Activated CD4-positive, alpha-beta T cell treated with anti-CD3 and anti-CD28 coated beads, Interleukin-2, amount 50 U/mL, for 4 hours (primary cell): ENCODE data around the gene HAVCR2.
"Not testable (repeated sequence)": the region's sequence is repeated elsewhere in the genome, so short reads cannot be mapped to it uniquely, and the experiment has no call there.

ENCODE experiments used
- DNase-seq, 2 experiments: peaks; one replicate each; pipeline ENCODE4 v3.0.0-alpha.2; 2020

HAVCR2 gene

DNA sequence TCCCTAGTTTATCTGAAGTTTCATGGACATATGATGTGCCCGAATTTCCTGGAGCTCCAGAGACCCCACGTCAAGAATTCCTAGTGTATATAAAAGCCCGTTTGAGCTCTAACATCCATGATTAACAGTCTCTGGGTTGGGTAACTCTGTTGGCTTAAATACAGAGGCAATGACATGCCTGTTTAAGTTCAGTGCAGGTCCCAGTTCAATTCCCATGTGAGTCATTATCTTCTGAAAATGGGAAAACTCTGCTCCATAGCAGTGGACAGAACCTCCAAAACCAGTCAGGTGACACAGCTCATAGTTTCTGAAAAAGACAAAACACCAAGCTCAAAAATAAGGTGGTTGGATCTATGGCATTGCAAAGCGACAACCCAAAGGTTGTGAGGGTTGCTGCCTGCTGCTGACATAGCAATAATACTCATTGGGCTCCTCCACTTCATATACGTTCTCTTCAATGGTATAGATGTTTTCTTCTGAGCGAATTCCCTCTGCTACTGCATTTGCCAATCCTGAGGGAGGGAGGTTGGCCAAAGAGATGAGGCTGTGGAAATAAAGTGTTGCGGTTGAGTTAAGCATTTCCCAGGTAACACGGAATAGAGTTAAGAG lies 22.0 kb downstream of the HAVCR2 start:
- no peak for DNase-seq

GRCh38 chr5:157085930-157086329 lies 22.9 kb downstream of the HAVCR2 start:
- DNase-seq, result no peak

GRCh38 chr5:157080286-157080685 lies 28.6 kb downstream of the HAVCR2 start:
- no peak for DNase-seq

GRCh38 chr5:157076558-157076957 lies 32.3 kb downstream of the HAVCR2 start:
- no peak for DNase-seq

DNA sequence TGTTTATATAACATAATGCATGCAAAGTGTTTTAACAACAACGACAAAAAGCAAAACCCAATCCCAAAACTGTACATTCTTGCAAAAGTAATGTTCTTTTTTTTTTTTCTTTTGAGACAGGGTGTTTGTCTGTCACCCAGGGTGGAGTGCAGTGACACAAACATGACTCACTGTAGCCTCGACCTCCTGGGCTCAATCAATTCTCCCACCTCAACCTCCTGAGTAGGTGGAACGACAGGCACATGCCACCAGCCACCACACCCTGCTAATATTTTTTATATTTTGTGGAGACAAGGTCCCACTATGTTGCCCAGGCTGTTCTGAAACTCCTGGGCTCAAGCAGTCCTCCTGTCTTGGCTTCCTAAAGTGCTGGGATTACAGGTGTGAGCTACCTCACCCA lies 36.3 kb downstream of the HAVCR2 start:
- no peak for DNase-seq

DNA sequence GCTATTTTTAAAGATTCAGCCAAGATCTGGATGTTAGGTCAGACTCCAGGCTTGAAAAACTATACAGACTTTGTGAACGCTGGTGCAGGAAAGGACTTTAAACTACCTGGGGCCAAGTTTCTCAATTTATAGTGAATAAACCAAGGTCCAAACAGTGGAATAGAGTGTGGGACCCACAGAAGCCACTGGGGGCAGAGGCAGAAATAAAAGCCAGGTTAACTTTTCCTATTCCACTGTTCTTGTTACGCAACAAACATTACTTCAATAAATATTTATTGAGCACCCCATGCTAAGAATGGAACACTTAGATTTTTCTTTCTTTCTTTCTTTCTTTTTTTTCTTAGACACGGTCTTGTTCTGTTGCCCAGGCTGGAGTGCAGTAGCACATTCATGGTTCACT lies 38.9 kb downstream of the HAVCR2 start:
- DNase-seq, result no peak

GRCh38 chr5:157068785-157069184 lies 40.1 kb downstream of the HAVCR2 start:
- no peak for DNase-seq

DNA sequence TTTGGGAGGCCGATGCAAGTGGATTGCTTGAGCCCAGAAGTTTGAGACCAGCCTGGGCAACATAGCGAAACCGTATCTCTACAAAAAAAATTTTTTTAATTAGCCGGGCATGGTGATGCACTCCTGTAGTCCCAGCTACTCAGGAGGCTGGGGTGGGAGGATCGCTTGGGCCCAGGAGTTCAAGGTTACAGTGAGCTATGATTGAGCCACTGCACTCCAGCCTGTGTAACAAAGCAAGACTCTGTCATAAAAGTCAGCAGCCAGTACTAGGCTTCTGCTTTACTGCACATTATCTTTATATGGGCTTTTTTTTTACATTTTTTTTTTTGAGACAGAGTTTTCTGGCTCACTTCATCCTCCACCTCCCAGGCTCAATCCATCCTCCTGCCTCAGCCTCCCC lies 40.5 kb downstream of the HAVCR2 start:
- no peak for DNase-seq

DNA sequence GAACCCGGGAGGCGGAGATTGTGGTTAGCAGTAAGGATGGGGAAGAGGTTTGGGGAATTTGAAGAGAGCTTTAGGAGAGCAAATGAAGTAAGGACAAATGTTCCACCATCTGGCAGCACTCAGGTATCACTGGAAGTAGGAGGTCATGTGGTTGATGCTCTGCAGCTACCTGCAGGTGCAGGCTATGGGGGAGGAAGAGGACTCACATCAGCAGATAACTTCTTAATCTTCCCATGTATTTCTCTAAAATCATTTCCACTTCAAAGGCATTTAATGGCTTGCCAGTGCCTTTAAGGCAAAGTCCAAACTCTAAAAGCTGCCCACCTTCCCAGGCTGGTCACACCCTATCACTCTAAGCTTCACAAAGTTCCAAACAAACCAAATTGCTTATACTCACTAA lies 41.8 kb downstream of the HAVCR2 start:
- no peak for DNase-seq

GRCh38 chr5:157066080-157066479 lies 42.8 kb downstream of the HAVCR2 start:
- no peak for DNase-seq

- DNase-seq, result no peak
These were observed 44.9 kb downstream of the HAVCR2 start for GRCh38 chr5:157063776-157064430.

- no peak for DNase-seq
These were observed 49.0 kb downstream of the HAVCR2 start for GRCh38 chr5:157059891-157060290.

DNA sequence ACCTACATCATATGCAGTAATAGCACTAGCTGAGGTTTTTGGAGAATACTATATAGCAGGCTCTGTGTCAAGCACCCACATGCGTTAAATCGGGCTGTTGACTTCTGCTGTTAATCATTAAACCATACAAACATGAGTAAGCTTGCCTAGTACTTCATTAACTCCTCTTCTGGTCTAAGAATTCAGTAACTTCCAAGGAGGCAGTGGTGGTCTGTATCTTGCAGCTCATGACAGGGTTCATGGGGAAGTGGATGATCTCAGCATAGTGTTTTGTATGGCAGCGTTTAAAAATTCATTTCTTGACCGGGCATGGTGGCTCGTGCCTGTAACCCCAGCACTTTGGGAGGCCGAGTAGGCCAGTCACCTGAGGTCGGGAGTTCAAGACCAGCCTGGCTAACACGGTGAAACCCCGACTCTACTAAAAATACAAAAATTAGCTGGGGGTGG lies 49.7 kb downstream of the HAVCR2 start, which contains the start of gene HAVCR1:
Gene HAVCR1, minus strand, starts transcription at position 24 of the 447 bp plus-strand sequence. CDS start 1,173 bp downstream, outside the sequence.
- DNase-seq, result no peak

- no peak for DNase-seq
These were observed 51.1 kb downstream of the HAVCR2 start for GRCh38 chr5:157057459-157058370.

DNA sequence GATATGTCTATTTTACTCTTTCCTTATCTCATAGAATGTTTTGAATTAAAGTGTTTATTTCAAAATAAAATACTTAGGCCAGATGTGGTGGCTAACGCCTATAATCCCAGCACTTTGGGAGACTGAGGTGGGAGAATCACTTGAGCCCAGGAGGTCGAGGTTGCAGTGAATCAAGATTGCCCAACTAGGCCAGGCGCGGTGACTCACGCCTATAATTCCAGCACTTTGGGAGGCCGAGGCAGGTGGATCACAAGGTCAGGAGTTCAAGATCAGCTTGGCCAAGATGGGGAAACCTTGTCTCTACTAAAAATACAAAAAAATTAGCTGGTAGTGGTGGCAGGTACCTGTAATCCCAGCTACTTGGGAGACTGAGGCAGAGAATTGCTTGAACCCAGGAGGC lies 52.0 kb downstream of the HAVCR2 start:
- DNase-seq, result not testable (repeated sequence)

DNA sequence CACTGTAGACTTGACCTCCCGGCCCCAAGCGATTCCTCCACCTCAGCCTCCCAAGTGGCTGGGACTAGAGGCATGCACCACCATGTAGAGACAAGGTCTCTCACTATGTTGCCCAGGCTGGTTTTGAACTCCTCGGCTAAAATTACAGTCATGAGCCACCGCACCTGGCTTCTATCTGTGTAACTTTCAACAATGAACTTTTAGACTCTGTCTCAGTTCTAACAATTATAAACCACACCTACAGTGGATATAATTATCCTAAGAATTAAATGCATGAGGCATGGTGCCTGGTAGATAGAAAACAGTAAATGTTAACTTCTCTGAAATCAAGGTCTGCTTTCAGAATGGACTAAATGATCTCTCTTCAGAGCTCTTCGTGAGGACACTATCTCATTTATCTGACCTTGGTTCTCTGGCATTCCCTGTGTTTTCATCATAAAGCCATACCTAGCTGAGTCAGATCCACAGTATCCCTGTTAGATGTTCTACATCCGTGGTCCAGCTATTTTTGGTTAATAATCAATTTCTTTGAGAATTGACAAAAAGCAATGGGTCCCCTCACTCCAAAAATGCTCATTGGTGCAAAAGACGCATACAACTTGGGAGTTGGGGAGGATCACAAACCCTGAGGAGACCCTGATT lies 57.1 kb downstream of the HAVCR2 start:
- no peak for DNase-seq

- DNase-seq, result no peak
These were observed 58.8 kb downstream of the HAVCR2 start for GRCh38 chr5:157050050-157050449.

- no peak for DNase-seq
These were observed 59.2 kb downstream of the HAVCR2 start for GRCh38 chr5:157049605-157050004.

DNA sequence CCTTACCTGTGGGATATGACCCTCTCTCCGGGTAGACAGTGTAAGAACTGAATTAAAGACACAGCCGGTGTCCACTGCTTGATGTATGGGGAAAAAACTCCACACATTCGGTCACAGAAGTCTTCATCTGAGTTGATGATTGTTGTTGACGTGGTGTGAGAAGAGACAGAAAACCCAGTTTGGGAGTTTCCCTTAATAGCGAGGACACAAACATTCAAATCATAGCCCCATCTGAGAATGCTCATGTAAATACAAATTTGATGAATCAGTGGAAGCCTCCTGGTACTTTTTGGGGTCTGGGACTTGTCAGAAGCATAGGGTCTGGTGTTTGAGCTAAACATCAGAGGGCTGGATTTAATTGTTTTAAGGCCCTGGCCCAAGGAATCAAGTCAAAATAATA lies 60.9 kb downstream of the HAVCR2 start:
- no peak for DNase-seq

DNA sequence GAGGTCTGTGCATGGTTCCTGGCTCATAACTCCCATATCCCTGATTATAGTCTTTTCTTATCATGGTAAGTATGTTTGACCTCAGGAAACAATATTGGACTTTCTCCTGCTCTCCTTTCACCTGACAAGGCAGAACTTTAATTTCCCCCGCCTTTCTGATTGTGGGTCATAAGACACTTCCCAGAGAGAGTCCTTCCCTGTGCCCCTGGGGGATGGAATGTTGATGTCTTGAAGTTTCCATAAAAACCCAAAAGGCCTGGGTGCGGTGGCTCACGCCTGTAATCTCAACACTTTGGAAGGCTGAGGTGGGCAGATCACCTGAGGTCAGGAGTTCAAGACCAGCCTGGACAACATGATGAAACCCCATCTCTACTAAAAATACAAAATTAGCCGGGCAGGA lies 61.8 kb downstream of the HAVCR2 start:
- DNase-seq, result not testable (repeated sequence)

DNA sequence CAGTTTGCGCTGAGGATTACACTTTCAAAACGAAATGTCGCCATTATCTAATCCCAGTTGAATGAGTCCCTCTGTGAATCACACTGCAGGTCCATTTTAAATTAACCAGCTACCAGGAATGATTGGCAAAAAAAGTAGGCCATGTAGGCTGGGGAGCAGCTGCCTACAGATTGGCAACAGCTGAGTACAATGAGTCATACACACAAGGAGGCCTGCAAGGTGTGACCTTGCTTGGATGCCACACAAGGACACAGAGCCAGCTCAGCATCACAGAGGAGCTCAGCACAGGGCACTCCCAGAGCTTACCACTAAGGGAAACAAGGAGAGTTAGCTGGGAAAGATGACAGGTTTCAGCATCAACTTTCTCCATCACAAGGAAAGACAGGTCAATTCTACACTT lies 62.8 kb downstream of the HAVCR2 start:
- no peak for DNase-seq

DNA sequence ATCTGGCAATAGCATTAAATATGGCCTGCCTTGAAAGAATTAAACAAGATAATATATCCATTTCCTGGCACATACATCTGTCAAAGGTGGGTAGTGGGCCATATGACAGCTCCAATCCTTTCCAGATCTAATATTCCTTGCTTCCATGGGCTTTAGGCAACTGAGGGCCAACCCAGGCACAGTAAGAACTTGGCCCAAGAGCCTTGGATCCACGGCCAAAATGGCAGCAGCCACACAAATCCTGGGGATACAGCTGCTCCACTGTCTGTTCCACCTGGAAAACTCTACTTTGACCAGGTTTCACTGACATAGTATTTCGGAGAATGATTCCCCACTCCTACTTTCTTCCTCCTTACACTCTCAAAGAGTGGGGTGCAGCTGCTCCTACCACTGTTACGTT lies 63.2 kb downstream of the HAVCR2 start:
- no peak for DNase-seq

GRCh38 chr5:157038568-157039187 lies 70.2 kb downstream of the HAVCR2 start:
- DNase-seq, result no peak
